Measurements from ENCODE around the gene LMNTD2.

- TF ChIP-seq CTCF (IDR thresholded peaks at IDR 0.05) (no peak), MAX (CRISPR knock-in tag; IDR thresholded peaks at IDR 0.05) (no peak), ARID4B (CRISPR knock-in tag; IDR thresholded peaks at IDR 0.05; ENCODE audit: borderline replicate concordance) (no peak), GRHL2 (CRISPR knock-in tag; IDR thresholded peaks at IDR 0.05; ENCODE audit: insufficient replicate concordance, severe bottlenecking) (no peak), TCF7 (CRISPR knock-in tag; IDR thresholded peaks at IDR 0.05; ENCODE audit: low read depth) (no peak), ZNF138 (CRISPR knock-in tag; conservative IDR thresholded peaks at IDR 0.05) (no peak), SP1 (CRISPR knock-in tag; conservative IDR thresholded peaks at IDR 0.05) (no peak), JAZF1 (CRISPR knock-in tag; IDR thresholded peaks at IDR 0.05) (no peak), TEAD4 (CRISPR knock-in tag; IDR thresholded peaks at IDR 0.05) (no peak), ESRRA (CRISPR knock-in tag; IDR thresholded peaks at IDR 0.05; ENCODE audit: borderline replicate concordance) (no peak)
Observed at GRCh38 chr11:590997-591396, 30.5 kb upstream of the LMNTD2 start.

All from WTC11 (cell line).